ENCODE data around the gene BCL11B. TPM values are rescaled to one million over a fixed set of nuclear protein-coding genes. Genes with fewer than 3 reads are reported as not detected.

The BCL11B gene
- total and polyA plus RNA-seq, 4 donors, result 0.04 to 0.42 (median 0.16) TPM

GRCh38 chr14:99147366-99147740 lies 124.6 kb downstream of the BCL11B start:
- Histone ChIP-seq H3K36me3 (ENCODE audit: control insufficient read depth in 4 of 4, insufficient read depth in 3 of 4, low read depth in 1 of 4, low read length in 3 of 4) (no peaks in the 10 kb centered on the region), H3K9ac (ENCODE audit: low read depth in 1 of 2, low read length in 2 of 2) (no peak overlapping the region), H3K9me3 (ENCODE audit: control insufficient read depth in 4 of 4, low read length in 3 of 4) (no peaks in the 10 kb centered on the region), H3K4me1 (ENCODE audit: control insufficient read depth in 4 of 4, insufficient read depth in 4 of 4, low read length in 3 of 4) (no peaks in the 10 kb centered on the region), H3K27ac (ENCODE audit: low read depth in 1 of 2, low read length in 2 of 2) (no peak overlapping the region), H3K27me3 (ENCODE audit: control insufficient read depth in 4 of 4, insufficient read depth in 4 of 4, low read length in 3 of 4) (peaks cover 0 to 3% (median 0%) of the 10 kb centered on the region in 4 donors), H3K4me3 (ENCODE audit: low read depth in 1 of 3, low read length in 3 of 3) (no peak overlapping the region)
- TF ChIP-seq CTCF (IDR thresholded peaks at IDR 0.05; ENCODE audit: low read depth, low read length, missing input control), result no peak
- no peak for TF ChIP-seq FOXA2 (IDR thresholded peaks at IDR 0.05)
- TF ChIP-seq HNF4A (conservative IDR thresholded peaks at IDR 0.05), result no peak
- no peak for TF ChIP-seq SP1 (IDR thresholded peaks at IDR 0.05)
- no peak for TF ChIP-seq HNF4G (IDR thresholded peaks at IDR 0.05)
- TF ChIP-seq EGR1 (IDR thresholded peaks at IDR 0.05; ENCODE audit: low read depth in 2 of 2), result no peak
- no peak for TF ChIP-seq REST (IDR thresholded peaks at IDR 0.05)
- TF ChIP-seq FOXA1 (IDR thresholded peaks at IDR 0.05), result no peak
- no peak for TF ChIP-seq GABPA (IDR thresholded peaks at IDR 0.05 in 1 of 2, conservative IDR thresholded peaks at IDR 0.05 in 1 of 2)
- WGBS, result 75% methylated on average over 5 of the region's 5 CpGs
- DNase-seq (ENCODE audit: low spot score), result no peak

- Histone ChIP-seq H3K4me3 (ENCODE audit: low read depth in 1 of 3, low read length in 3 of 3) (no peak overlapping the region), H3K9ac (ENCODE audit: low read depth in 1 of 2, low read length in 2 of 2) (no peak overlapping the region), H3K27ac (ENCODE audit: low read depth in 1 of 2, low read length in 2 of 2) (no peak overlapping the region), H3K4me1 (ENCODE audit: control insufficient read depth in 4 of 4, insufficient read depth in 4 of 4, low read length in 3 of 4) (no peaks in the 10 kb centered on the region), H3K27me3 (ENCODE audit: control insufficient read depth in 4 of 4, insufficient read depth in 4 of 4, low read length in 3 of 4) (peaks cover 0 to 3% (median 0%) of the 10 kb centered on the region in 4 donors), H3K9me3 (ENCODE audit: control insufficient read depth in 4 of 4, low read length in 3 of 4) (no peaks in the 10 kb centered on the region), H3K36me3 (ENCODE audit: control insufficient read depth in 4 of 4, insufficient read depth in 3 of 4, low read depth in 1 of 4, low read length in 3 of 4) (no peaks in the 10 kb centered on the region)
- no peak for DNase-seq (ENCODE audit: low spot score)
- WGBS, result 85% methylated on average over 27 of the region's 27 CpGs
- no peak for TF ChIP-seq GABPA (IDR thresholded peaks at IDR 0.05 in 1 of 2, conservative IDR thresholded peaks at IDR 0.05 in 1 of 2)
- no peak for TF ChIP-seq MAX (IDR thresholded peaks at IDR 0.05)
- no peak for TF ChIP-seq ZBTB33 (IDR thresholded peaks at IDR 0.05)
- TF ChIP-seq NR2F2 (IDR thresholded peaks at IDR 0.05), result no peak
- no peak for TF ChIP-seq JUND (IDR thresholded peaks at IDR 0.05)
- no peak for TF ChIP-seq ATF3 (IDR thresholded peaks at IDR 0.05)
- no peak for TF ChIP-seq SP1 (IDR thresholded peaks at IDR 0.05)
- no peak for TF ChIP-seq FOXA2 (IDR thresholded peaks at IDR 0.05)
Observed at GRCh38 chr14:99146616-99147365, 125.2 kb downstream of the BCL11B start.

Data from liver (tissue), 9 donors.